OCI-LY1 (cell line): ENCODE results near the gene SHROOM3.

Experiments used
- CTCF ChIP-seq: fragments of 200-600 bp; sonication (generic), shearing (Covaris generic); IDR thresholded peaks from 2 replicates; pipeline ENCODE4 v1.5.1; 2017; ENCODE audit warnings: mild to moderate bottlenecking, antibody characterized with exemption, low read length, moderate library complexity, mixed read lengths
- EZH2 ChIP-seq: fragments of 200-600 bp; sonication (generic), shearing (Covaris generic); IDR thresholded peaks from 2 replicates; pipeline ENCODE4 v1.8.0; 2017; ENCODE audit warnings: borderline replicate concordance, mixed run types, mild to moderate bottlenecking, antibody characterized with exemption, low read length, moderate library complexity, mixed read lengths

- TF ChIP-seq CTCF (no peak), EZH2 (no peak)
Observed at GRCh38 chr4:76634220-76634619, 199.2 kb downstream of the SHROOM3 start.
